ENCODE measurements around the gene PCID2. TPM values are rescaled to one million over a fixed set of nuclear protein-coding genes. Genes with fewer than 3 reads are reported as not detected.

PCID2 gene
- total RNA-seq, 1 donor from 2014 or later = 48.5 TPM

GRCh38 chr13:113138792-113139551 is 69.5 kb downstream of the PCID2 start:
- DNase-seq (ENCODE audit: low spot score in 2 of 2) (no peak), FAIRE-seq (no peak)

- no peak for FAIRE-seq
- DNase-seq (ENCODE audit: low spot score in 2 of 2) = no peak
These were observed 70.7 kb downstream of the PCID2 start for GRCh38 chr13:113137691-113138298.

GRCh38 chr13:113135281-113135760 is 73.1 kb downstream of the PCID2 start:
- FAIRE-seq (no peak), DNase-seq (ENCODE audit: low spot score in 2 of 2) (no peak)

GRCh38 chr13:113129921-113130750 is 78.3 kb downstream of the PCID2 start:
- FAIRE-seq = no peak

GRCh38 chr13:113129480-113129879 is 79.0 kb downstream of the PCID2 start:
- DNase-seq (ENCODE audit: low spot score in 2 of 2) (no peak), FAIRE-seq (no peak)

More at GRCh38 chr13:113129921-113130750, 78.3 kb downstream of the PCID2 start:
- no peak for DNase-seq (ENCODE audit: low spot score in 2 of 2)

Small RNA genes within 50 kb of the gene (small RNA-seq; reads per million reads assigned to genes)
- gene AL137002.1 = not detected

Other genes starting within 250 kb of the PCID2 start
- 137 TPM for gene MCF2L, start 239.5 kb downstream of the PCID2 start, total RNA-seq
- 0.82 TPM for gene F7, start 102.9 kb downstream of the PCID2 start, total RNA-seq
- 0.82 TPM for gene F10, start 85.9 kb downstream of the PCID2 start, total RNA-seq
- gene PROZ, start 50.0 kb downstream of the PCID2 start, total RNA-seq = not detected
- 61.6 TPM for gene CUL4A, start 944 bp upstream of the PCID2 start, total RNA-seq
- gene LAMP1, start 88.6 kb upstream of the PCID2 start, total RNA-seq = 57.9 TPM
- 0.41 TPM for gene GRTP1, start 155.5 kb upstream of the PCID2 start, total RNA-seq
- 1.2 TPM for gene ADPRHL1, start 244.8 kb upstream of the PCID2 start, total RNA-seq

All from frontal cortex (tissue), 4 donors.